GM20000 (cell line): ENCODE data around the gene PRRG1.
"Not testable (repeated sequence)": the region's sequence is repeated elsewhere in the genome, so short reads cannot be mapped to it uniquely, and the experiment has no call there.

Experiments used
- DNase-seq: peaks from one replicate; pipeline ENCODE4 v3.0.0; 2012; ENCODE audit warnings: low spot score
- TF ChIP-seq, protein P1 (sequence below): IDR thresholded peaks from 2 replicates; pipeline ENCODE4 v1.5.1; 2012; ENCODE audit warnings: mild to moderate bottlenecking, control low read depth; ENCODE audit errors: extremely low read depth, missing control alignments

PRRG1 gene

GRCh38 chrX:37488323-37488722, 139.2 kb downstream of the PRRG1 start:
- TF ChIP-seq, protein P1, sequence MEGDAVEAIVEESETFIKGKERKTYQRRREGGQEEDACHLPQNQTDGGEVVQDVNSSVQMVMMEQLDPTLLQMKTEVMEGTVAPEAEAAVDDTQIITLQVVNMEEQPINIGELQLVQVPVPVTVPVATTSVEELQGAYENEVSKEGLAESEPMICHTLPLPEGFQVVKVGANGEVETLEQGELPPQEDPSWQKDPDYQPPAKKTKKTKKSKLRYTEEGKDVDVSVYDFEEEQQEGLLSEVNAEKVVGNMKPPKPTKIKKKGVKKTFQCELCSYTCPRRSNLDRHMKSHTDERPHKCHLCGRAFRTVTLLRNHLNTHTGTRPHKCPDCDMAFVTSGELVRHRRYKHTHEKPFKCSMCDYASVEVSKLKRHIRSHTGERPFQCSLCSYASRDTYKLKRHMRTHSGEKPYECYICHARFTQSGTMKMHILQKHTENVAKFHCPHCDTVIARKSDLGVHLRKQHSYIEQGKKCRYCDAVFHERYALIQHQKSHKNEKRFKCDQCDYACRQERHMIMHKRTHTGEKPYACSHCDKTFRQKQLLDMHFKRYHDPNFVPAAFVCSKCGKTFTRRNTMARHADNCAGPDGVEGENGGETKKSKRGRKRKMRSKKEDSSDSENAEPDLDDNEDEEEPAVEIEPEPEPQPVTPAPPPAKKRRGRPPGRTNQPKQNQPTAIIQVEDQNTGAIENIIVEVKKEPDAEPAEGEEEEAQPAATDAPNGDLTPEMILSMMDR: no peak
- no peak for DNase-seq

- TF ChIP-seq, protein P1: no peak
- DNase-seq: no peak
Observed at GRCh38 chrX:37491686-37492085, 142.5 kb downstream of the PRRG1 start.

- DNase-seq: not testable (repeated sequence)
- TF ChIP-seq, protein P1: peak; percentile 3
Observed at GRCh38 chrX:37495760-37496159, 146.6 kb downstream of the PRRG1 start.

GRCh38 chrX:37497126-37497525, 148.0 kb downstream of the PRRG1 start:
- DNase-seq: not testable (repeated sequence)

GRCh38 chrX:37498323-37498722, 149.2 kb downstream of the PRRG1 start:
- DNase-seq: not testable (repeated sequence)

DNA sequence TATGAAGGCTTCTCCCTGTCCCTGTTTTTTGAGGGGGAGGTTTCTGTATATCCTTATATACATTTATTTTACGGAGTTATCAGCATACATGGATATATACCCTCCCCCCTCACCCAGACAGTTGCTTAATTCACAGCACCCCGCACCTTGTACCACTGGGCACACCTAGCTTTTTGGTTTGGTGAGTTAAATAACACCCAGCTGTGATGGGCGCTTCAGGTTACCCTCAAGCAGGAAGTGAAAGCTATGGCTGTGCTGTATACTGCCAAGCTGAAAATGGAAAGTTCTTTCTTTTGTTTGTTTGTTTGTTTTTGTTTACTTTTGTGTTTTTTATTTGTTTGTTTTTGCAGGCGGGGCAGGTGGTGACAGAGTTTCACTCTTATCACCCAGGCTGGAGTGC, 150.5 kb downstream of the PRRG1 start:
- DNase-seq: not testable (repeated sequence)

GRCh38 chrX:37504991-37505390, 155.8 kb downstream of the PRRG1 start:
- TF ChIP-seq, protein P1: no peak
- DNase-seq: no peak
